CD4-positive, alpha-beta T cell treated with Interleukin-15 for 4 hours (primary cell): Measurements from ENCODE around the gene IRF6.
"Not testable (repeated sequence)": the region's sequence is repeated elsewhere in the genome, so short reads cannot be mapped to it uniquely, and the experiment has no call there.

Source experiments
- DNase-seq: peaks from one replicate; pipeline ENCODE4 v3.0.0-alpha.2; 2020; ENCODE audit warnings: low spot score

IRF6 gene

DNA sequence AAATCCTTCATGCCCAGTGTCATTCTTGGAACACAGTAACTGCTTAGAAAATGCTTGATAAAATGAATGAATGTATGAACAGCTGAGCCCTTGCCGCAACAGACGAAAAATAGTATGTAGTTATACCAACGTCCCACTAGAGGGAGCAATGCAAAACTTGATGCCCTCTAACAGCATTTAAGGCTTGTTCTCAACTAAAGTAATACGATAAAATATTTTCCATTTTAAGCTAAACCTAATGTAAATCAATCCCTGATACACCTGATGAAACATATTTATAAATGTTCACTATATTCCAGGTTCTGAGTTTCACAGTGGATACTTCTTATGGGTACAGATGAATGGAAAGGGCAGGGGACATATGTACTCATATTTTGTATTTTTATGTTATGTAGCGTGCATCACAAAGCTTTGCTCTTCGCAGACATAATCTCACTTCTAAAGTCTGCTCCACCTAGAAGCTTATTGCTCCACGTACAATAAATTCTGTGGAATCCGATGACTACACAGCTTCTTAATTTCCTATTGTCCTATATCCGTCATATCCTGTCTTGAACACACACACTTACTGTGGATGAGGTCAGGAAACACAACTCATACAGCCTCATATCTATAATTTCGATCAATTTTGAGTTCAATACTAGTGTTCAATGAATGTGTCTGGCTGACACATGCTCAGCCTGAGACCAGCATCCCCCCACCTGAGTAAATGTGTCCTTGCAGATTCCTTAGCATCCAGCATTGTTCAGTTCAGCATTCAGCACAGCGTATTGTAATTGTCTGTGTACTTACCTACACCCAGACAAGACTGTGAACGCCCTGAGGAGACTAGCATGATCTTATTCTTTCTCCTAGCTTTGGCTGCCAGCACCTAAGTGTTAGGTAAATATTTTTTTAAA, 17.4 kb upstream of the IRF6 start:
- DNase-seq = peak; percentile 61

GRCh38 chr1:209822706-209823105, 16.8 kb upstream of the IRF6 start:
- no peak for DNase-seq

DNA sequence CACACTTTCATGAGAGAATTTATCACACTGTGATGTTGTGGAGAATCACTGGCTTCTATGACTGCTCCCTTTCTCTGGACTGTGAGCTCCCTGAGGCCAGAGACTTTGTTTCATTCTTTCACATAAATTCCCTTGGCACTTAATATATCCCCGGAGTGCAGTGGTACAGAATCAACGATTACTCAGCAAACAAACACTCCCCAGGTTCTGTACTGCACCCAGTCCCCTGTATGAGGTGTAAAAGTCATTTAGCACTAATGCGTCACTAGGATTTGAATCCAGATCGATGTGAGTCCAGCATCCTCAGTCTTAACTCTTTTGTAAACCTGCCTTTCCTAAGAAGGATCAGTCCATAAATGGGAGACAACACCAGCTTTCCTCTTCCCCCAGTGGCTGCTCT, 15.0 kb upstream of the IRF6 start:
- no peak for DNase-seq

DNA sequence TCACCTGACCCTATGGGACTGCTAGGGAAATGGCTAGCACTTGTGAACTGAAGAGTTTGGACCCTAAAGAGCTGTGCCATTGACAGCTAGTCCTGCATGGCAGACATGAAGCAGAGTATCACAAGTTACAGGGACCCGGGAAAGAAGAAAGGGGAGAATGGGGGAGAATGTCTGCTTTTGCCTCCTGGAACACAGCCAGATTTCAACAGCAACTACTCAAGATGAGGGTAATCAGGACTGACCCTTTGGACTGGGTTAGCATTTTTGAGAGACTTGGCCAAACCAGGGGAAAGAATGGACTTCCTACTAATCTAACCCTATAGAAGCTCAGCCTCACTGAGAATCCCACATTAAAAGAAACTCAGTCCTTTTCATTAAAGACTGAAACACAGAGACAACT, 13.1 kb upstream of the IRF6 start:
- DNase-seq = no peak

DNA sequence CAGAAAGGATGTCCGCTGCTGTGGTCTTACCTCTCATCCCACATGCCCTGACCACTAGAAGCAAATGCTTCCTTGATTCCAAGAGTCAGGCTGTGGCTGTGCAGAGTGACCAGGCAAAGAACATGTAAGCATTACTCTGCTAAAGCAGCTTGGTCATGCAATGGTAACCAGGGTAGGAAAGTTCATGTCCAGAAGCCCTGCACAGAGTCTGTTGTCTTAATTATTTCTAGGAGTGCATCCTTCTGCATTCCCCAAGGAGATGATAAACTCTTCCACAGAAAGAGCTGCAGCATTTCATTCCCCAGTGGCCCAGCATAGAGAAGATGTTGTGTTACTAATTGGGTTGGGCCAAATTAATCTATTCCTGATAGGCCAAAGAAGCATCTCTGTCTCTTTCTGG, 11.7 kb upstream of the IRF6 start:
- DNase-seq = no peak

DNA sequence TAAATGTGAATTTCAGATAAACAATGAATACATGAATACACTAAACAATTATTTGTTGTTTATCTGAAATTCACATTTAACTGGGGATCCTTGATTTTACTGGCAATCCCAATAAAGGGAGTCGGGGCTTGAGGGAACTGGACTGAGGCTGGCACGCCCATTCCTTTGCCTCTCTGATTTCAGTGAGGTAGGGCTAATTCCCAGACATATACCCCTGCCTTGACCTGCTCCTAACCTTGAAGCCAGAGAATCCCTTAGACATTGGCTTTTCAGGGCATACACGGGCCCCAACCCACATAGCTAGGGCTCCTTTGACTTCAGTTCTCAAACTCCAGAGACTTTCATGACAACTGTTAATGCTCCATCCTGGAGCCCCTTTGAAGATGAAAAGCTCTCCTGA, 11.0 kb upstream of the IRF6 start:
- DNase-seq = no peak

- DNase-seq = no peak
Measured at GRCh38 chr1:209815931-209816341, 10.0 kb upstream of the IRF6 start.

- DNase-seq = peak; percentile 3
Measured at GRCh38 chr1:209815490-209815889, 9.5 kb upstream of the IRF6 start.

DNA sequence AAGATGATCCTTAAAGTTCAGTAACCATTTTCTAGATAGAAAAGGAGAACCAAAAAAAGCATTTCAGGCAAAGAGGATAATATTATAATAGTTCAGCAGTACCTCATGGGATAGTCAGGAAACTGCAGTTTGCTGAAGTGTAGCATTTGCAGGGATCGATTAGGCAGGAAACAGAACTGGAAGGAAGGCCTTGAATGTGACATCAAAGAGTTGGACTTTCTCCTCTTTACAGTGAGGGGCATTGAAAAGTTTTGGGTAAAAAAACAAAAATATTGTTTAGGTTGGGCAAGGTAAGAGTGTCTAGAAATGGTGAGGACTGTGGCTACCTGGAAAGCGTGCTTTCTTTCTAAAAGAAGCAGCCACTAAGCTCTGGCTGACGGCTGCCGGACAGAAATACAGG, 8.0 kb upstream of the IRF6 start:
- DNase-seq = no peak

DNA sequence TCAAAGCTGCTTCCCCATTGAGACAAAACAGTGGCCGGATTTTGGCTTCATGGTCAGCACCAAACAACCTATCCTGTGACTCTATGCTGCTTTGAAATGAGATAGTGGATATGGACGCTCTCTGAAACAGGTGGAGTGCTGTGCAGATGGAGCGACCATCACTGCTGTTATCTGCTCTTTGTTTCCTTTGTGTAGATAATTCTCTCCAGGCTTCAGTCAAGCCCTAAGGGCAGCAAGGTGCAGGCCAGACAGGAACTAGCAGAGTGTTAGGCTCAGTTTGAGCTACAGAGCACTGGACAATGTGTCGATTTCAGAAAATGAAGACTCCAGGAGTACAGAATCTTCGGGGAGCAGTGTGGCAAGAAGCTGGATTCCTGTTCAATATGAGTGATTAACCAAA, 4.8 kb upstream of the IRF6 start:
- DNase-seq = no peak

DNA sequence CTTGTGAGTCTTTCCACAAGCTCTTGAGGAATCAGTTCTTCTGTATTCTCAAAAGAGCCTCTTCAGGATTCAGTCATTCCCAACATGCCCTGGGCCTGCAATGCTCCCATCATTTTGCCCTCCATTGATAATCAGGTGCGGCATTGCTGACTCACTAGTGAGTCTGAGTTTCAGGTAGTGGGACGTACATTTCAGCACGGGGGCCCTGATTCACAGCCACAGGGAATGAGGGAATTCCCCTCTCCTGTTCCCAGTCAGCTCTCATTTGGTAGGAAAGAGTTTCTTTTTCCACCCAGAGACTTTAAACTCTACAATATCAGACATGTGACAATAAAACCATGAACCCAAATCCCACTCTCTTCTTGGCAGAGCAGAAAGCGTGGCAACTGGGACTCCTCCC, 3.7 kb upstream of the IRF6 start:
- DNase-seq = no peak

DNA sequence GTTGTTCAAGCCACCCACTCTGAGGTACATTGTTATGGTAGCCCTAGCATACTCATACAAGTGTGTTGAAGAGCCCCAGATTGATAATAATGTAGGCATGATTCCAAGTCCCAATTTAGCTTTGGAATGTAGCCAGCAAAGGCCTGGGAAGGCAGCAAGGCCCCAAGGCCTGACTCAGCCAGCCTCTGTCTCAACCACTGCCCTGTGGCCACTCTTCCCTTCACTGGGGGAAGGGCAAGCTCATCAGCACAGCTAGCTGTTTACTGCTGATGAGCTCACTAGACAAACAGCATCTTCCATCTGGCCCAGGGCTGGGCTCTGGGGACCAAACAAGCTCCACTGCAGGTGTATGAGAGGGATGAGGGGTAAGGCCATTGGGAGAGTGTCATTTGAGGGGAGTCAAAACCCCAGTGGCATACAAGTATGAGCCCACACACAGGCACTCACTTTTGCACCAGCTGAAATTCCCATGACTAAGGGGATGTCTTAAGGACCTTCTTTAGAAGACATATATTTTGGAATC, 2.2 kb upstream of the IRF6 start:
- no peak for DNase-seq

DNA sequence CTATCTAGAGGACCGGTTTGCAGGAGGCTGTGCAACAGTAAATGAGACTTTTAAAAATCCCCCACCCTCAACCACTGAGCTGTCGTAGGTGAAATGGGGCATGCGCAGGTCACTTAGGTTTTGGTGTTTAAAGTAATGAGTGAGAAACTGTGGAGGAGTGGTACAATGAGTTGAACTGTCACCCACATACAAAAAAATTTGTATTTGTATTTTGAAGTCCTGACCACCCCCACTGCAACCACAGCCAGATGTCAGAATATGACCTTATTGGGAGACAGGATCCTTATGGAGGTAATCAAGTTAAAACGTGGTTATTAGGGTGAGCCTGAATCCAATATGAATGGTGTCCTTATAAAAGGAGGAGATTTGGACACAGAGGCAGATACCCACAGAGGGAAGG, 1.6 kb upstream of the IRF6 start:
- DNase-seq = no peak

DNA sequence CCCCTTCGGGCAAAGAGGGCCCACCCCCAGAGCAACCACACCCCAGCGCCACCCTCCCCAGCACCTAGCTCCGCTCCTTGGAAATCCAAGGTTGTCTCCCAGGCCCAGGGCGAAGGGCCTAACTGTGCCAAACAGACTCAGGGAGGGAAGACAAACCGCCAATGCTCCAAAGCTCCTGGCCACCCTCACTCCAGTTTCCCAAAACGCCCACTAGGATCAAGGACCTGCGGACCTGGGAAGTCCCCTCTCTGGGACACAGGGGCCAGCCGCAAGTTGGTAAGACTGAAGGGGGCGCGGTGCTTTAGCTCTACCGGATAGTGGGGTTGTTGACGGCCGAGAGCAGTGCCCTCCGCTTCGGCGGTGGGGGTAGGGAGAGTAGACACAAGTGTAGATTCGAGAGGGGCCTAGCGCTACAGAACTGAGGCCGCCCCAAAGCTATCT, 581 bp downstream of the IRF6 start:
- no peak for DNase-seq

GRCh38 chr1:209803568-209803967, 2.4 kb downstream of the IRF6 start:
- DNase-seq = no peak

DNA sequence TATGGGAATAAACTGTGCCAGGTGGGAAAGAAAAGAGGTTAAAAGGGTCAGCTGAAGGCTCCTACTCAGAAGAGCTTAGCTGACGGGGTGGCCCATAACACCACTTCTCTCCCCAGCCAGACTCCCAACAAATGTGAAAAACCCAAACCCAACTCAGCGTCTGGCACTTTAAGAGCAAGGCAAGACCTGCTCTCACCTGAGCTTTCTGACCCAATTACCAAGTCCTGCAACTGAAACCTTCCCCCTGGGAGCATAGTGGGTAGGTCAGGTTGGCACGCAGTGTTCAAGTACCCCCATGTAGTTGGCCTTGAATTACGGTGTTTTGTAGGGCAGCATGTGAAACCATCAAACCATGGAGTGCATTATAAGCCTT, 3.2 kb downstream of the IRF6 start:
- no peak for DNase-seq

- DNase-seq = no peak
Measured at GRCh38 chr1:209802117-209802779, 3.7 kb downstream of the IRF6 start.

DNA sequence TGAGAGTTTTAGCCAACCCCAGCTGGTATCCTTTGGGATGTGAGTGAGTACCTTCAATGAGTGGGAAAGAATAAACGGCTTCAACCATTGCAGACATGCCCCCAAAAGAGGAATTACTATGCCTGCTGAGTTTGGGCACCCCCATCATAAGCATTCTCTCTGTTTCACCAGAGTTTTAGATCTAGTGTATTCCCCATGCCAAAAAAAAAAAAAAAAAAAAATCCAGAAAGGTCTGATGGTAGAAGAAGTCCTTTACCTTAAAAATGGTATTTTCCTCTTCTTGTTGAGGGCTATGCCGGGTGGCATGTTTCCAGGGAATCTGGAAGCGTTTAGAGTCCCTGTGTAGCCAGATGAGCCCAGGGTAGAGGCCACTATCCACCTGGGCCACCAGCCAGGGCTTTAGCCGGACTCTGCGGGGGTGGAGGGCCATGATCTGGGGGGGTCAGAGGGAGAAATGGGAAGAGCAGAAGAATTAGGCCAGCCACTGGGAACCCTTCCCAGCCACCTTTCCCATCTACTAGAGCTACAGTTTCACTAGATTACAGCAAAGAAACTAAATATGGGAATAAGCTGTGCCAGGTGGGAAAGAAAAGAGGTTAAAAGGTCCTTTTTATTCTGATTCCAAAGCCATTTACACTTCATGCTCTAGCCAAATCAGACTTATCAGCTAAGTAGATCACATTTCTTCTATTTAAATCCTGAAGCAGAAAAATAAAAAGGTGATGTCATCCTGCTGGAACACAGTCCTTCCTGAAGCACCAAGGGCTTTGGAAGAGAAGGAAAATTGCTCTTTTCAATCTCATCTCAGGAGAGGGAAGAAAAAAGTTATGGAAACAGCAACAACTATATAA, 4.7 kb downstream of the IRF6 start:
- DNase-seq = no peak

DNA sequence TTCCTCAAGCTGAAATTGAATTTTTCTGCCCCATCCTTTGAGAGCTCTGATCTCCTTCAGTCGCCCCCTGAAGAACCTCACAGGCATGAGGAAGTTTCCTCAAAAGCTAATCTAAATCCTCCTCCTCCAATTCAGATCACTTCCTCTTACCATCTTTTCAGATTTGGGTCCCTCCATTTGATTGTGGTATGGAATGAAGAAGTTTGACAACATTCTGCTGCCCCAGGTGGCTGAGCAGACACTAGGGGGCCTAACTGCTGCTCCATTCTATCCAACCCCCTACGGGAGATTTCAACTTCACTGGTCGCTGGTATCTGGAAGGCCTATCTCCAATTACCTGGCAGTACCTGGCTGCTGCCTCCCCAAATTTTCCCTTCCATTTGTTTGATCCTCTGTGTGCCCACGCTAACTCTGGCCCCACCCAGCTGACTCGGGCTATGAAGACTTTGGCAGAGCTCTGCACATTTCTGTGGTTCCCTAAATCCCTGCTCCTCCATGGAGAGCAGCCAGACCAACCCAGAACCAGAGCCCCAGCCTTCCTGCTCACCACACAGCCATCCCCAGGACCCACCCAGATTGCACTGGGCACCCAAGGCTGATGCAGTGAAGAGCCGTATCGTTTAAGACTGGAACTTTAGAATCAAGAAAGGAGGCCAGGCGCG, 7.8 kb downstream of the IRF6 start:
- DNase-seq = no peak

DNA sequence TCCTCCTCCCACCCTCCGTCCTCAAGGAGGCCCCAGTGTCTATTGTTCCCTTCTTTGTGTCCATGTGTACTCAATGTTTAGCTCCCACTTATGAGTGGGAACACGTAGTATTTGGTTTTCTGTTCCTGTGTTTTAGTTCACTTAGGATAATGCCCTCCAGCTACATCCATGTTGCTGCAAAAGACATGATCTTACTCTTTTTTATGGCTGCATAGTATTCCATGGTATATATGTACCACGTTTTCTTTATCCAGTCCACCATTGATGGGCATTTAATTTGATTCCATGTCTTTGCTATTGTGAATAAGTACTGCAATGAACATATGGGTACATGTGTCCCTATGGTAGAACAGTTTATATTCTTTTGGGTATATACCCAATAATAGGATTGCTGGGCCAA, 12.2 kb downstream of the IRF6 start:
- not testable (repeated sequence) for DNase-seq

DNA sequence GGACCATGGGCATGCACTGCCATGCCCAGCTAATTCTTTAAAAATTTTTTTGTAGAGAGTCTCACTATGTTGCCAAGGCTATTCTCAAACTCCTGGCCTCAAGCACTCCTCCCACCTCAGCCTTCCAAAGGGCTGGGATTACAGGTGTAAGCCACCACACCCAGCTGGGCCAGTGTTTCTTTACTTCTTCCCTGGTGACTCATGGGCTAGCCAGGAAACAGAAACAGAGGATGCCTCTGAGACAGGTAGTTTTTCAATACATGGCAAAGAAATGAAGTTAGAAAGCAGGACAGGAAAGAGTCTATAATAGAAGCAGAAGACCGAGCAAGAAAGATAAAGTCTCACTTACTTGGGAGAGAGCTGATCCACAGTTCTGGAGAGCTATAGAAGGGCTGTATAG, 14.0 kb downstream of the IRF6 start:
- DNase-seq = no peak
